HG03442 (cell line): ENCODE measurements around the gene GAB2.

Experiments used
- ATAC-seq: cut with Tn5 transposase; IDR thresholded peaks from one replicate; pipeline ENCODE4 v1.9.1; 2021; ENCODE audit warnings: mild to moderate bottlenecking, moderate library complexity; ENCODE audit not compliant: unreplicated experiment

The GAB2 gene

DNA sequence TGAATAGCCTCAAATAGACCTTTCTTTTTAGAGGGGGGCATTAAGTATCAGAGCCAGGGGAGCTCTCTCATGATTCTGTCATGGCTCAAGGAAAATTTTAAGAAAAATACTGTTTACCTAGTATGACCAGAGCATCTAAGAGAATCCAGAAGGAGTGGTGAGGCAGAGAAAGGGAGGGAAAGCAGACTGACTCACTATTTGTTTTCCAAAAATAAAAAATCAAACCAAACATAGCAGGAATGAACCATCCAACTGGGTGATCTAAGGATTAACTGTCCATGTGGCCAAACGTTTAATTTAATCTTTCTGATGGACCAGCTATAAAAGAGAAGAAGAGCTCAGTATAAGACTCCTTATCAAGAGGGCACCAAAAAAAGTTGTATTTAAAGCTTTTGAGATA is 70.8 kb downstream of the GAB2 start:
- no peak for ATAC-seq

GRCh38 chr11:78345450-78345849 is 72.2 kb downstream of the GAB2 start:
- no peak for ATAC-seq

DNA sequence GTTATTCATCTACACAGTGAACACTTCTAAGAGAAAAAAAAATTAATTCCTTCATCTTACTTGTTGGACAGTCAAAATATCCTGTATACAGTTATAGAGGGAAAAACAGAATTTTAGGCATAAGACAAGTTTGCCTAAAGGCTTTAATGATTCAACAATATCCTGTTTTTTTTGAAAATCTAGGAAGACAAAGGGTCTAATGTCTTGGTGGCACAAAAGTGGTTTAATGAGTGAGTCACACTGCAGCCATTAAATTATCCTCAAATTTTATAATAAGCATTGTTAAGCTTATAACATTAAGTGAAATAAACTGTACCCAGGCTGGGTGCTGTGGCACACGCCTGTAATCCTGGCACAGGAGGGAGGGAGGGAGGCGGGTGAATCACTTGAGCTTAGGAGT is 72.9 kb downstream of the GAB2 start:
- ATAC-seq = no peak

DNA sequence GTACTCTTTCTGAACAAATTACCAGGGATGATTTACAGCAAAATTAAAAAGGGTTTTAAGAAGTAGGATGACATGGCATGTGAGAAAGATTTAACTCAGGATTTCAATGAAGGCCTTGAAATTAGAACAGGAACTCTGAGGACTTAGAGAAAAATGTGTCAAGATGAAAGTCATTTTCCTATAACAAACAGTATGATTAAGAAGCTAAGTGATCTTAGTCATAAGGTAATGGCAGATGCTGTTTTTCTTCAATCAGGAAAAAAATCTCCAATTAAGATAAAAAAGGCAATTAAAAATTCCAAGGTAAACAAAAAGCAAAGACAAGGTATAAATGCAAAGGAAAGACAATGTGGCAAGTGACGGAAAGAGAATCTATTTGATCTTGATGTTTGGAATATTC is 73.5 kb downstream of the GAB2 start:
- ATAC-seq = no peak

DNA sequence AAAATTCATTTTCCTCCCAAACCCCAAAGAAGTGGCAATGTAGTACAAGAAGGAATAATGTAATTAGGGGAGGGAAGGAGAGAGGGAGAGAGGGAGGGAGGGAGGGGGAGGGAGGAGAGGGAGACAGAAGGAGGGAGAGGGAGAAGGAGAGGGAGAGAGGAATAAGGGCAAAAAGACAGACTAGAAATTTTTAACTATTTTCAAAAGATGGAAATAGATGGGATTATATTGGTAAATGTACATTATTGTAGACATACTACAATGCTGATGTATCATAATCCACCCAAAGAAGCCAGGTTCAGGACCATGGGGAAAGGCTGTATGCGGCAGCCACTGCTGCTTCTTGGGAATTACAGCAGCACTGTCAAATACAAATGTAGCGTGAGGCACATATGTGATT is 74.3 kb downstream of the GAB2 start:
- no peak for ATAC-seq

- ATAC-seq = no peak
Observed at GRCh38 chr11:78341841-78342240, 75.8 kb downstream of the GAB2 start.

DNA sequence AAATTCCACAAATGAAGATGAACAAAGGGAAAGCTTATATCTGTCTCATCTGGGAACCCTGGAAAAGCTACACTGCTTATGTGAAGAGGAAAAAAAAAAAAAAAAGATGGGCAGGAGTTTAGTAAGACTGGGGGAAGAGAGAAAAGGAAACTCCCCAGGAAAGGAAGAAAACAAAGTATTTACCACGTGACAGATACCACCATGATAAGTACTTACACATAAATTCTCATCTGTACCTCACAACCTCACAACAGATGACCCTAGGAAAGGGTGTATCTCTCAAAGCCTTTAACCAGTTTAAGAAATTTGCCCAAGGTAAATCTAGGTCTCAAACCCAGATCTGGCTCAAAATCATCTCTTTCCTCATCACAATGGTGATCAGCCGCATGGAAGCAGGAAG is 77.1 kb downstream of the GAB2 start:
- no peak for ATAC-seq

DNA sequence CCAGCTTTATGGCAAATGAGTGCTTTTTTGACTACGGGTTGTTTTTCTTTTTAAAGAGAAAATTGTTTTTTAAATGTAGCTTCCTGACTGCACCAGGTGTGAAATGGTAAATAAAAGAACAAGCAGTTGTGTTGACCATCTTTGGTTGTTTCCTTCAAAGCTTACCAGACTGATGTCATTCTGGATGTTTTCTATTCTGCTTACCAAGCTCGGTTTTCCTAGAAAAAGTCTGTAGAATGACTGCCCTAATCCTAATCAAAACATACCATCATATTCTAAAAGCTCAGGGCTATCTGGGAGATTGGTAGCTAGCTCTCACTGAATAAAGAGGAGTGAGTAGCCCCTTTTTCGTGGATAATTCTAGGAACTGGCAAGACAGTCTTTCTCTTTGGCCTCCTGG is 77.7 kb downstream of the GAB2 start:
- no peak for ATAC-seq

DNA sequence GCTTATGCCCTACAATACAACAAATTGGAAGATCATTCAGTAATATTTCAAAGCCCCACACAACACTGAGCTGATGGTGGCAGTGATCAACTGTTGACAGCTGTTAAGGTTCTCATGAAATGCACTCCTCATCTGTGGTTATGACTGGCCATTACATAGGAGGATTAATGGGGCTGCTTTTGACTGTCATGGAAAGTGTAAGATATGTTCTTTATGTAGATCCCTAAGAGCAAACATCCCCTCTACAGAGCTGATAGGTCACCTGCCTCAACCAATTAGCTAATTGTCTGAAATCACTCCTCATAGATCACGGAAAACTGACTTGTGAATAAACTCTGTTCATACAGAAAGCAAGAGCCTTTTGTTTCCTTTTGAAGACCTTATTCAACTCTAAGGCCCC is 78.1 kb downstream of the GAB2 start:
- no peak for ATAC-seq

- no peak for ATAC-seq
Observed at GRCh38 chr11:78338702-78339101, 78.9 kb downstream of the GAB2 start.

- no peak for ATAC-seq
Observed at GRCh38 chr11:78338138-78338537, 79.5 kb downstream of the GAB2 start.

DNA sequence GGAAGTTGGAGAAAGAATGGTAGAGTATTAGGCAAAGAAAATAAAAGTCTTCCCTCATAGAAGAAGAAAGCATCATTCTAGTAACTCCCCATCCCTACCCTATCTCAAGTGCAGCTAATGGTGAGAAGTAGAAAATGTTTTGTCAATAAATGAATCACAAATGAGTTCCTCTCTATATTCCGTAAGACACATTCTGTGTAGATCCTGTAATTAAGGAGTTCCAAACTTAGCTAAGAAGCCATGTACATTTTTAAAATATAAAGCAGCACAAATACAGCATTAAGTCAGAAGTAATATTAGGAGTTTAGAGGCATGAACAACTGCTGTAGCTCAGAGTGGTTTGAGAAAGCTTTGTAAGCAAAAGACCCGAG is 80.1 kb downstream of the GAB2 start:
- ATAC-seq = no peak

DNA sequence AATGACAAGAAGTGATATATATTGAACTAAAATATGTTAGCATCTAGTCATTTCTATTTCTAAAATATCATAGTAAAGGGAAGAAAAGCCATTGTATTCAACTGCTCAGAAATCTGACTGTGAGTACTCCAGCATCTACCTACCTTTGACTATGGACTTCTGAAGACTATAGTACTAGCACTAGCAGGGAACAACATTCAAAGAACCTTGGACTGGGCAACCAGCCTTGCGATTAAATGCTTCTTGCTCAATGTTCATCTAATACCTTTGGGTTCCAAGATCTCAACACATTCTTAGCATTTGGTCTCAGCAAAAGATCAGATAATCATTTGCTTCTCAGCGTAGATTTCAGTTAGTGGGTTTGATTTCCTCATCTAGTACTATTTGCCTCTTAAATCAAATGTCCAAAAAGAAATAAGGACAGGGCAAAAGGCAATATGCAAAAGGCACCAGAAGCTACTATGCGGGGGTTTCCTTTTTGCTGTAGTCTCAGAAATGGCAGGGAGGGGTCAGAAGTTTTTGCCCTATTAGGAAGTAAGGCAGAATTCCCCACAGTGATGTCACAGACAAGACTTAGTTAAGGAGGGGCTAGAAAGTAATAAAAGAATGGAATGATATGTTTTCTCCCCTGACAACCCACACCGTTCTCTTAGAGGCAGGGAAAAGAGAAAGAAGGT is 80.6 kb downstream of the GAB2 start:
- no peak for ATAC-seq

- ATAC-seq = no peak
Observed at GRCh38 chr11:78334109-78334508, 83.5 kb downstream of the GAB2 start.

GRCh38 chr11:78332872-78333271 is 84.7 kb downstream of the GAB2 start:
- ATAC-seq = no peak

DNA sequence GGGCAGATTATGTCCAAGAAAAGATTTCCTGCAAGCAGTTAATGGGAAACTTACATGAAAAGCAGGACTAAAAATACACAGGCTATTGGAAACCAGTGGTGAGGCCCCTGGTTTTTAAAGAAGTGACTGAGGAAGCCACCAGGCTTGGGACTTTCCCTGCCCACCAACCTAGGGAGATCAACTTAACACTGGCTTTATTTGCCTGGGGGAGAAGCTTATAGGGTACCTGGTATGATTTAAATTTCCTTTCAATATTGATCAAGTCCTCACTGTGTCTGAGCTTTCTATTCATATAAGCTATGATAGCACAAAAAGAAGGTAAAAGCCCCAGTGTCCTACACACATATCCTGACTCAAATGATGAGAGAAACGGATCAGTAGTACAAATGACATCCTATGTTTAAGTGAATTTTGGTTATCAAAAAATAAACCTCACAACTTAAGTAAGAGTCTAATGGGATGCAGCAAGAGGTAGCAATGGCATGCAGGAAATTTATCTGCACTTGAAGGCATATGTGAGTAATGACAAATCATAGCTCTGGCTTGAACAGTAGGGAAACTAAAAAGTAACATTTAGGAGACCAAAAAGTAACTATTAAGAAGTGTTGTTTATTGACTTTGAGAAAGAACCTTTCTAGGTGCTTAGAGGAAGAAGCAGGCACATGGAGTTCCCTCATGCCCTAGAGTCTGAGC is 85.3 kb downstream of the GAB2 start:
- ATAC-seq = peak; percentile 52

DNA sequence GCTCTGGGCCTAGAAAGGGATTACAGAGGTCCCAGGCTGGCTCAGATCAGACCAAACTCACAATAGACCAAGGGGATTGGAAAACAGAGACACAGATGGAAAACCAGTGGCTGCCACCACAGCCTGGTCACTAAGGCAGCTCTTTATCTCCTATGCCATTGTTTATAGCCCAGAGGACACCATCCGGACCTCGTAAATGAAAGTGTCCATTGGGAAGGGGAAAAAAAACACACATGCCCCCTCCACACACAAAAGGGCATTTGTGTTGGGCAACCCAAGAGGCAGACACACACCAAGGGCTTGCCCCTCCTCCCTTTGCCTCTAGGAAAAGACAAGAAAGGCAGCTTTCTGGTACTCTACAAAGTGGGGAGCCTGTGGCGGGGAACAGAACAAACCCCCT is 85.9 kb downstream of the GAB2 start:
- ATAC-seq = no peak

DNA sequence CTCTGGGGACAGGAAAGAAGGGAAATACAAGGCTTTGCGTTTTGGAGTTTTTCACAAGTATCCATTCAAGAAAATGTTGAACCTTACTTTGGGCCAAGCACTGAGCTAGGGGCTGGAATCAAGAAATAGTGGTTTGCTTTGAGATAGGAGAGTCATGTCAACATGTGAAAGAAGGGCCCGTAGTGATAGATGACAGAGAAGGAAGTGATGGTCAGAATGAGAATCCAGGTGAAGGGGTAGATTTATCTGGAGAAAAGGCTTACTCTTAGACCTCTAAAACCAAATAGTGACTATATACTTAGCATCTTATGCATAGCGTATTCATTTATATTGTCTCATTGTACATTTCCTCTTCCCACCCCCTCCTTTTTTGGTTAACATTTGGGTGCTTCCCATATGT is 87.3 kb downstream of the GAB2 start:
- ATAC-seq = no peak

- ATAC-seq = no peak
Observed at GRCh38 chr11:78327945-78328344, 89.7 kb downstream of the GAB2 start.

DNA sequence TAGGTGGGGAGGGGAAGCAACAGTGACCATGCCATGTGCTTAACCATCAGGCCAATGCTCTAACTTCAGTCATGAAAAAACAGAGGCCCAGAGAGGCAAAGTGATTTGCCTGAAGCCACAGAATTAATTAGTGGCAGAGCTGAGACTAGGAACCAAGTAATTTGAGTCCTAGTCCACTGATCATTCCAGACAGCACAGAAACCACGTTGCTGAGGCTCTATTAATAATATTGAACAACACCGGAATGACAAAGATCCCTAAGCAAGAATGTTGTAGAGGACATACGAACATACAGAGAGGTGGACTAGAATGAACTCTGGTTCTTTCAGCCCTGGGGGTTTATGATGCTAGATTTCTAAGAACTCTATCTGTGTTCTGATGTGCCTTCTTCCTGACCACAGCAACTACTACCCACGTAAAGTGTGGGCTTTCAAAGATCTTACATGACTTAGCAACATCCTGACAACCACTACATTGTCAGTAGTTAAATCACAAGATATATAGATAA is 92.3 kb downstream of the GAB2 start:
- peak; percentile 58 for ATAC-seq

DNA sequence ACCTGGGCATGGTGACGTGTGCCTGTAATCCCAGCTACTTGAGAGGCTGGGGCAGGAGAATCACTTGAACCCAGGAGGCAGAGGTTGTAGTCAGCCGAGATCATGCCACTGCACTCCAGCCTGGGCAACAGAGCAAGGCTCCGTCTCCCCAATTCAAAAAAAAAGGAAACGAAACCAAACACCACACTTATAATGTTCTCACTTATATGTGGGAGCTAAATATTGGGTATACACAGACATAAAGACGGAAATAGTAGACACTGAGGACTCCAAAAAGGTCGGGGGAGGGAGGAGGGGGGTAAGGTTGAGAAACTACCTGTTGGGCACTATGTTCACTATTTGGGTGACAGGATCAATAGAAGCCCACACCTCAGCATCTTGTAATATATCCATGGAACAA is 94.3 kb downstream of the GAB2 start:
- ATAC-seq = peak; percentile 43

GRCh38 chr11:78319453-78319955 is 98.1 kb downstream of the GAB2 start:
- ATAC-seq = no peak
